ENCODE data around the gene C12orf76.
A peak's percentile ranks its signal among the peaks of the same experiment; 100 is the strongest.
"Not testable (repeated sequence)": the region's sequence is repeated elsewhere in the genome, so short reads cannot be mapped to it uniquely, and the experiment has no call there.

C12orf76 gene

GRCh38 chr12:110049666-110050065 is 1.3 kb upstream of the C12orf76 start:
- peaks cover 45% of the 10 kb centered on the region for H3K4me1 Mint-ChIP-seq (ENCODE audit: low read depth)
- not testable (repeated sequence) for H3K9me3 Mint-ChIP-seq; H3K4me3 Mint-ChIP-seq; H3K27me3 Mint-ChIP-seq; H3K36me3 Mint-ChIP-seq (ENCODE audit: low read depth)
- intact Hi-C loops (cut with micrococcal nuclease), result loop anchor here (2.0 kb wide), 1 partner anchor 29 kb away; no protein-coding TSS in a partner anchor
- peak overlapping the region; percentile 98 for H3K27ac Mint-ChIP-seq

GRCh38 chr12:110049034-110049433 is 712 bp upstream of the C12orf76 start:
- intact Hi-C loops (cut with micrococcal nuclease), result loop anchor here (2.0 kb wide), 1 partner anchor 30 kb away; no protein-coding TSS in a partner anchor
- Mint-ChIP-seq H3K36me3 (ENCODE audit: low read depth) (peaks cover 16% of the 10 kb centered on the region), H3K4me3 (peak overlapping the region; percentile 93), H3K4me1 (ENCODE audit: low read depth) (peaks cover 43% of the 10 kb centered on the region), H3K27ac (peak overlapping the region; percentile 98)
- not testable (repeated sequence) for H3K27me3 Mint-ChIP-seq, H3K9me3 Mint-ChIP-seq

- Mint-ChIP-seq H3K4me3 (peak overlapping the region; percentile 93), H3K36me3 (ENCODE audit: low read depth) (peaks cover 30% of the 10 kb centered on the region), H3K27me3 (no peaks in the 10 kb centered on the region), H3K9me3 (no peaks in the 10 kb centered on the region), H3K4me1 (ENCODE audit: low read depth) (peaks cover 53% of the 10 kb centered on the region), H3K27ac (peak overlapping the region; percentile 98)
- intact Hi-C loops (cut with micrococcal nuclease), result no loop called here
Observed at GRCh38 chr12:110047297-110047940, 903 bp downstream of the C12orf76 start.

DNA sequence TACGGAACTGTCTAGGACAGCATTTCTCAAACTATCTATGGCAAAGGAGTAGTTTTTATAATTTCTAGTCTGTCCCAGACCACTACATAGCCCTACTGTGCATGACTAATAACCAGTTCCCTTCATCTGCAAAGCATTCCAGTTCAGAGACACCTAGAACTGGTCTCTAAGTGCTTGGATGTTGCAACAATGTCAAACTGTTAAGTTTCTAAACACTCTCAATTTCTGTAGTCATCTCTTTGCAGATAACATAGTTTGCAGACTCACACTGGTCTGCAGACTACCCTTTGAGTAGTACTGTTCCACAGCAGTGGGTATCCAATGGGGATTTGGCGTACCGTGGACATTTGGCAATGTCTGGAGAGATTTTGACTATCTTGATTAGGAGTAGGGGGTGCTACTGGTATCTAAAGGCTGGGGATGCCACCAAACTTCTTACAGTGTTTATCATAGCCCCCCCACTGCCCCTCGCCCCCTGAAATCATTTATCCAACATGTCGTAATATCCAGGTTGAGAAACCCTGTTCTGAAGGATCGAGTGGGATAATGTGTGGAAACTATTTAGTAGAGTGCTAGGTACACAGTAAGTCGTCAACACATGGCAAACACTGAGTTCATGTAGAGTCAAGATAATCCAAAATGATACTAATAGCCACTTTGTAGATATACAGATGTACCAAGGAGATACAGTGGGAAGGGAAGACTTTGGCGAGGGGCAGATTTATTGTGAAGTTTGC is 1.7 kb downstream of the C12orf76 start:
- H3K4me1 Mint-ChIP-seq (ENCODE audit: low read depth), result peaks cover 56% of the 10 kb centered on the region
- H3K27me3 Mint-ChIP-seq, result no peaks in the 10 kb centered on the region
- intact Hi-C loops (cut with micrococcal nuclease), result no loop called here
- no peak overlapping the region for H3K4me3 Mint-ChIP-seq
- no peaks in the 10 kb centered on the region for H3K9me3 Mint-ChIP-seq
- no peak overlapping the region for H3K27ac Mint-ChIP-seq
- H3K36me3 Mint-ChIP-seq (ENCODE audit: low read depth), result peaks cover 38% of the 10 kb centered on the region

DNA sequence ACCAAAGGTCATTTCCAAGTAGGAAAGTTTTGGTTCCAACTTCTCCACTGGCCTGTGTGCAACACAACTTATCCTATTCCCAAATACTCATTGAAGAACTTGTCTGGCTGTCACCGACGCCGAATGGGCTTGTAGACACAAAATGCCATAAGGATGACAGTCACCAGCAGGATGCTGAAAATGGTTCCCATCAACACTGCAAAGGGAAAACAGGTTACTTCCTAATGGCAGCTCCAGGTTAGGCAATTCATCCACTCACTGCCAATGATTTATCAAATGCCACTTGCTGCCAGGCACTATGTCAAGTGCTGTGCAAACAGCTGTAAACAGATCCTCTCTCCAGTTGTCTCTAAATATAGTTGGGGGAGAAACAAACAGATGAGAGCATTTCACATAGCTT is 6.1 kb downstream of the C12orf76 start:
- H3K4me1 Mint-ChIP-seq (ENCODE audit: low read depth), result peaks cover 52% of the 10 kb centered on the region
- H3K27ac Mint-ChIP-seq, result peak overlapping the region; percentile 73
- H3K27me3 Mint-ChIP-seq, result no peaks in the 10 kb centered on the region
- peaks cover 70% of the 10 kb centered on the region for H3K36me3 Mint-ChIP-seq (ENCODE audit: low read depth)
- intact Hi-C loops (cut with micrococcal nuclease), result no loop called here
- no peak overlapping the region for H3K4me3 Mint-ChIP-seq
- no peaks in the 10 kb centered on the region for H3K9me3 Mint-ChIP-seq

GRCh38 chr12:110039085-110039807 is 9.1 kb downstream of the C12orf76 start:
- Mint-ChIP-seq H3K4me1 (ENCODE audit: low read depth) (peaks cover 43% of the 10 kb centered on the region), H3K9me3 (no peaks in the 10 kb centered on the region), H3K27me3 (no peaks in the 10 kb centered on the region), H3K27ac (peak overlapping the region; percentile 73), H3K4me3 (no peak overlapping the region), H3K36me3 (ENCODE audit: low read depth) (peaks cover 94% of the 10 kb centered on the region)
- intact Hi-C loops (cut with micrococcal nuclease), result no loop called here

GRCh38 chr12:110038741-110039084 is 9.6 kb downstream of the C12orf76 start:
- no peak overlapping the region for H3K4me3 Mint-ChIP-seq
- peaks cover 94% of the 10 kb centered on the region for H3K36me3 Mint-ChIP-seq (ENCODE audit: low read depth)
- no peak overlapping the region for H3K27ac Mint-ChIP-seq
- intact Hi-C loops (cut with micrococcal nuclease), result no loop called here
- H3K9me3 Mint-ChIP-seq, result no peaks in the 10 kb centered on the region
- H3K27me3 Mint-ChIP-seq, result no peaks in the 10 kb centered on the region
- peaks cover 43% of the 10 kb centered on the region for H3K4me1 Mint-ChIP-seq (ENCODE audit: low read depth)

GRCh38 chr12:110037315-110037714 is 11.0 kb downstream of the C12orf76 start:
- H3K9me3 Mint-ChIP-seq, result no peaks in the 10 kb centered on the region
- no peak overlapping the region for H3K4me3 Mint-ChIP-seq
- H3K36me3 Mint-ChIP-seq (ENCODE audit: low read depth), result peaks cover 94% of the 10 kb centered on the region
- peaks cover 31% of the 10 kb centered on the region for H3K4me1 Mint-ChIP-seq (ENCODE audit: low read depth)
- no peak overlapping the region for H3K27ac Mint-ChIP-seq
- no peaks in the 10 kb centered on the region for H3K27me3 Mint-ChIP-seq
- intact Hi-C loops (cut with micrococcal nuclease), result no loop called here

GRCh38 chr12:110035534-110036104 is 12.7 kb downstream of the C12orf76 start:
- no peaks in the 10 kb centered on the region for H3K9me3 Mint-ChIP-seq
- H3K27me3 Mint-ChIP-seq, result no peaks in the 10 kb centered on the region
- H3K36me3 Mint-ChIP-seq (ENCODE audit: low read depth), result peaks cover 95% of the 10 kb centered on the region
- H3K4me3 Mint-ChIP-seq, result no peak overlapping the region
- intact Hi-C loops (cut with micrococcal nuclease), result no loop called here
- H3K27ac Mint-ChIP-seq, result no peak overlapping the region
- H3K4me1 Mint-ChIP-seq (ENCODE audit: low read depth), result peaks cover 30% of the 10 kb centered on the region

- Mint-ChIP-seq H3K4me1 (ENCODE audit: low read depth) (peaks cover 12% of the 10 kb centered on the region), H3K27ac (no peak overlapping the region), H3K27me3 (no peaks in the 10 kb centered on the region), H3K36me3 (ENCODE audit: low read depth) (peaks cover 96% of the 10 kb centered on the region), H3K4me3 (no peak overlapping the region), H3K9me3 (no peaks in the 10 kb centered on the region)
- intact Hi-C loops (cut with micrococcal nuclease), result no loop called here
Observed at GRCh38 chr12:110033888-110034287, 14.4 kb downstream of the C12orf76 start.

- Mint-ChIP-seq H3K27ac (no peak overlapping the region), H3K4me3 (no peak overlapping the region), H3K4me1 (ENCODE audit: low read depth) (peaks cover under 1% of the 10 kb centered on the region), H3K27me3 (no peaks in the 10 kb centered on the region), H3K9me3 (no peaks in the 10 kb centered on the region), H3K36me3 (ENCODE audit: low read depth) (peaks cover 96% of the 10 kb centered on the region)
- intact Hi-C loops (cut with micrococcal nuclease), result no loop called here
Observed at GRCh38 chr12:110029290-110029815, 19.0 kb downstream of the C12orf76 start.

DNA sequence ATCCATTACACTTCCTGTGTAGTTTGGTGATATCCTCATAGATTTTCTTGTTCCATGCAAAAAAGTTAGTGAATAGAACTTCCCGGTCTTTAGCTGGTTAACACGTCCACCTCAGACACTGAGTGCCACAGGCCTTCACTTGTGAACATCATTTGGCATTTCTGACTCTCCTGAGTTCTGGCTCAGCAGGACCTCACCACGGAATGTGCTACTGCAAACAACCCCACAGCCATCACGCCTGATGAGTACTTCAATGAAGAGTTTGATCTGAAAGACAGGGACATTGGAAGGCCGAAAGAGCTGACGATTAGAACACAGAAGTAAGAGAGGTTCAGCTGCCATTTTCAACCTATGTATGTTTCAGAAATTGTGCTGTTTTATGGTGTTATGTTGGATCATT is 20.0 kb downstream of the C12orf76 start:
- intact Hi-C loops (cut with micrococcal nuclease), result no loop called here
- Mint-ChIP-seq H3K9me3 (no peaks in the 10 kb centered on the region), H3K27me3 (no peaks in the 10 kb centered on the region), H3K36me3 (ENCODE audit: low read depth) (peaks cover 96% of the 10 kb centered on the region), H3K27ac (no peak overlapping the region), H3K4me1 (ENCODE audit: low read depth) (peaks cover 10% of the 10 kb centered on the region), H3K4me3 (no peak overlapping the region)

- intact Hi-C loops (cut with micrococcal nuclease), result no loop called here
- Mint-ChIP-seq H3K27ac (no peak overlapping the region), H3K36me3 (ENCODE audit: low read depth) (peaks cover 100% of the 10 kb centered on the region), H3K9me3 (no peaks in the 10 kb centered on the region), H3K27me3 (no peaks in the 10 kb centered on the region), H3K4me3 (no peak overlapping the region), H3K4me1 (ENCODE audit: low read depth) (peaks cover 21% of the 10 kb centered on the region)
Observed at GRCh38 chr12:110024051-110024450, 24.3 kb downstream of the C12orf76 start.

Data from dendritic cell treated with granulocyte-macrophage colony-stimulating factor and Interleukin-4, amounts not matched to agents 40 ng/mL and 50 ng/mL, for 4 days (primary cell).